Gastroesophageal sphincter (tissue), 3 donors: ENCODE measurements around the gene HERC2.
"Not testable (repeated sequence)": the region's sequence is repeated elsewhere in the genome, so short reads cannot be mapped to it uniquely, and the experiment has no call there.

Source experiments
- CTCF ChIP-seq, 4 experiments: fragments of 200-600 bp in 2 of 4; fragments of 450-650 bp in 2 of 4; sonication (generic) in 1 of 4; IDR thresholded peaks; one replicate each; pipeline ENCODE4 v1.5.1; 2017 to 2019; ENCODE audit warnings: antibody characterized with exemption in 4 of 4, mild to moderate bottlenecking in 2 of 4, moderate library complexity in 2 of 4
- POLR2A ChIP-seq, 2 donors: fragments of 450-650 bp; IDR thresholded peaks; one replicate each; pipeline ENCODE4 v1.6.1; 2017; ENCODE audit warnings: antibody characterized with exemption in 2 of 2, mild to moderate bottlenecking in 2 of 2, moderate library complexity in 1 of 2
- POLR2AphosphoS5 ChIP-seq: sonication (generic); formaldehyde crosslinking; IDR thresholded peaks from one replicate; pipeline ENCODE4 v1.6.1; 2017; ENCODE audit warnings: antibody characterized with exemption

GRCh38 chr15:28152538-28152923, 169.4 kb downstream of the HERC2 start:
- not testable (repeated sequence) for TF ChIP-seq CTCF (IDR thresholded peaks at IDR 0.05); POLR2AphosphoS5; POLR2A (IDR thresholded peaks at IDR 0.05)
